ENCODE results near the gene ADGRL3. TPM values are rescaled to one million over a fixed set of nuclear protein-coding genes. Genes with fewer than 3 reads are reported as not detected.

Gene ADGRL3
- total and polyA plus RNA-seq, 2 donors (not counting 1 experiment from before 2014, with no cell fraction given), result not detected

DNA sequence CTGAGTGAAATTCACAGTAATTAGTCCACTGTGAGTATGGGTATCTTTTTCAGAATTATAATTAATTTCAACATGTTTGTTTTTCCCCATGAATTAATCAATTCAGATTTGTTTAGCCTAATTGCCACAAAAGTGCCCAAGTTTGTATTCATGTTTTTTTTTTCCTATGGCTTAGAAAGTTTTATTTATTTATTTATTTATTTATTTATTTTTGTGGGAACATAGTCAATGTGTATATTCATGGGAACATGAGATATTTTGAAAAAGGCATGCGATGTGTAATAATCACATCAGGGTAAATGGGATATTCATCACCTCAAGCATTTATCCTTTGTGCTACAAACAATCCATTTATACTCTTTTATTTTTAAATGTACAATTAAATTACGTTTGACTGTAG, 475.3 kb downstream of the ADGRL3 start:
- CTCF ChIA-PET, result no interaction called here
- Histone ChIP-seq H3K4me2 (replicated peaks; ENCODE audit: low read depth, low read length, poor library complexity, severe bottlenecking) (no peak overlapping the region), H2AFZ (ENCODE audit: insufficient read depth, low read depth, low read length, poor library complexity, severe bottlenecking) (no peak overlapping the region), H4K20me1 (ENCODE audit: control insufficient read depth, insufficient read depth, low read length, poor library complexity, severe bottlenecking) (no peaks in the 10 kb centered on the region), H3K9me3 (ENCODE audit: control extremely low read depth in 1 of 3, control insufficient read depth in 2 of 3, insufficient read depth in 1 of 3, low read length in 2 of 3) (peaks cover 0 to 1% (median 0%) of the 10 kb centered on the region in 3 donors), H3K9ac (ENCODE audit: low read length) (no peak overlapping the region), H3K27me3 (replicated peaks in 1 of 4; ENCODE audit: control extremely low read depth in 1 of 4, control insufficient read depth in 3 of 4, insufficient read depth in 4 of 4, low read length in 3 of 4) (no peaks in the 10 kb centered on the region), H3K36me3 (replicated peaks in 1 of 2; ENCODE audit: control extremely low read depth in 1 of 2, control insufficient read depth in 1 of 2, extremely low read depth in 1 of 2, insufficient read depth in 2 of 2, low read length in 1 of 2) (no peaks in the 10 kb centered on the region), H3K79me2 (ENCODE audit: control insufficient read depth, insufficient read depth, low read length) (no peaks in the 10 kb centered on the region), H3K27ac (ENCODE audit: low read length in 2 of 2) (no peak overlapping the region), H3K4me1 (ENCODE audit: control insufficient read depth in 2 of 2, insufficient read depth in 2 of 2, low read length in 2 of 2) (no peaks in the 10 kb centered on the region), H3K4me3 (ENCODE audit: control extremely low read depth in 1 of 5, extremely low read depth in 1 of 5, insufficient read depth in 1 of 5, low read depth in 2 of 5, low read length in 4 of 5) (no peak overlapping the region)
- H3K27ac Mint-ChIP-seq, result no peak overlapping the region
- POLR2A ChIA-PET, result no interaction called here
- ATAC-seq (ENCODE audit: low read depth), result no peak
- H3K4me1 Mint-ChIP-seq, result no peaks in the 10 kb centered on the region
- intact Hi-C loops (cut with micrococcal nuclease), result no loop called here
- no peak overlapping the region for H3K4me3 Mint-ChIP-seq
- WGBS (ENCODE audit: insufficient coverage), result no CpG with 5 or more reads among the region's 2 CpGs
- DNase-seq, result no peak
- H3K27me3 Mint-ChIP-seq, result no peaks in the 10 kb centered on the region
- peaks cover 7% of the 10 kb centered on the region for H3K9me3 Mint-ChIP-seq (ENCODE audit: insufficient read depth)
- TF ChIP-seq, protein P1, sequence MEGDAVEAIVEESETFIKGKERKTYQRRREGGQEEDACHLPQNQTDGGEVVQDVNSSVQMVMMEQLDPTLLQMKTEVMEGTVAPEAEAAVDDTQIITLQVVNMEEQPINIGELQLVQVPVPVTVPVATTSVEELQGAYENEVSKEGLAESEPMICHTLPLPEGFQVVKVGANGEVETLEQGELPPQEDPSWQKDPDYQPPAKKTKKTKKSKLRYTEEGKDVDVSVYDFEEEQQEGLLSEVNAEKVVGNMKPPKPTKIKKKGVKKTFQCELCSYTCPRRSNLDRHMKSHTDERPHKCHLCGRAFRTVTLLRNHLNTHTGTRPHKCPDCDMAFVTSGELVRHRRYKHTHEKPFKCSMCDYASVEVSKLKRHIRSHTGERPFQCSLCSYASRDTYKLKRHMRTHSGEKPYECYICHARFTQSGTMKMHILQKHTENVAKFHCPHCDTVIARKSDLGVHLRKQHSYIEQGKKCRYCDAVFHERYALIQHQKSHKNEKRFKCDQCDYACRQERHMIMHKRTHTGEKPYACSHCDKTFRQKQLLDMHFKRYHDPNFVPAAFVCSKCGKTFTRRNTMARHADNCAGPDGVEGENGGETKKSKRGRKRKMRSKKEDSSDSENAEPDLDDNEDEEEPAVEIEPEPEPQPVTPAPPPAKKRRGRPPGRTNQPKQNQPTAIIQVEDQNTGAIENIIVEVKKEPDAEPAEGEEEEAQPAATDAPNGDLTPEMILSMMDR (IDR thresholded peaks at IDR 0.05), result no peak
- TF ChIP-seq EZH2 (IDR thresholded peaks at IDR 0.05; ENCODE audit: borderline replicate concordance, insufficient read depth, low read depth, low read length, poor library complexity, severe bottlenecking), result no peak

DNA sequence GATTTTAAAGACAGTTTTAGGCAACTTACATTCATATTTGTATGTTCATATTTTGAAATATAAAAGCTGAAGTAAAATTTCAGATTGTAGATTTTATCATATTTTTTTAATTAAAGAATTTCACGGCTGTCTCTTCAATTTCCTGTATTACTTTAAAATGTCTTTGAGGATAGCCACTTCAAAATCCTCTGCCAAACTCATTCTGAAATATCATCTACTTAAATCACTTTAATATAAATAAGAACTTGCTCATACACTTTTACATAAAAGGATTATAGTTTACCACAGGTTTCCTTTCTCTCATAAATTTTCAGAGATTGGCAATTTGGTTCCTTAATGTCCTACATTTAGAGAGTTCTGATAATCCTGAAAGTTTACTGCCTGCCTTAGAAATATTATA, 478.2 kb downstream of the ADGRL3 start:
- intact Hi-C loops (cut with micrococcal nuclease), result no loop called here
- Histone ChIP-seq H3K9ac (ENCODE audit: low read length) (no peak overlapping the region), H3K27me3 (replicated peaks in 1 of 4; ENCODE audit: control extremely low read depth in 1 of 4, control insufficient read depth in 3 of 4, insufficient read depth in 4 of 4, low read length in 3 of 4) (no peaks in the 10 kb centered on the region), H4K20me1 (ENCODE audit: control insufficient read depth, insufficient read depth, low read length, poor library complexity, severe bottlenecking) (no peaks in the 10 kb centered on the region), H3K9me3 (ENCODE audit: control extremely low read depth in 1 of 3, control insufficient read depth in 2 of 3, insufficient read depth in 1 of 3, low read length in 2 of 3) (no peaks in the 10 kb centered on the region), H3K4me2 (replicated peaks; ENCODE audit: low read depth, low read length, poor library complexity, severe bottlenecking) (no peak overlapping the region), H3K4me3 (ENCODE audit: control extremely low read depth in 1 of 5, extremely low read depth in 1 of 5, insufficient read depth in 1 of 5, low read depth in 2 of 5, low read length in 4 of 5) (no peak overlapping the region), H3K27ac (ENCODE audit: low read length in 2 of 2) (no peak overlapping the region), H2AFZ (ENCODE audit: insufficient read depth, low read depth, low read length, poor library complexity, severe bottlenecking) (no peak overlapping the region), H3K36me3 (replicated peaks in 1 of 2; ENCODE audit: control extremely low read depth in 1 of 2, control insufficient read depth in 1 of 2, extremely low read depth in 1 of 2, insufficient read depth in 2 of 2, low read length in 1 of 2) (no peaks in the 10 kb centered on the region), H3K4me1 (ENCODE audit: control insufficient read depth in 2 of 2, insufficient read depth in 2 of 2, low read length in 2 of 2) (no peaks in the 10 kb centered on the region), H3K79me2 (ENCODE audit: control insufficient read depth, insufficient read depth, low read length) (no peaks in the 10 kb centered on the region)
- ATAC-seq (ENCODE audit: low read depth), result no peak
- TF ChIP-seq EZH2 (IDR thresholded peaks at IDR 0.05; ENCODE audit: borderline replicate concordance, insufficient read depth, low read depth, low read length, poor library complexity, severe bottlenecking), result no peak
- TF ChIP-seq, protein P1 (IDR thresholded peaks at IDR 0.05), result no peak
- Mint-ChIP-seq H3K9me3 (ENCODE audit: insufficient read depth) (peaks cover 6% of the 10 kb centered on the region), H3K4me3 (no peak overlapping the region), H3K27ac (no peak overlapping the region), H3K27me3 (no peaks in the 10 kb centered on the region), H3K4me1 (no peaks in the 10 kb centered on the region)
- no peak for DNase-seq
- ChIA-PET CTCF (no interaction called here), POLR2A (no interaction called here)
- no CpG with 5 or more reads among the region's 1 CpG for WGBS (ENCODE audit: insufficient coverage)

Measured in B cell (primary cell).